WTC11 (cell line): ENCODE results near the gene RNGTT. TPM values are rescaled to one million over a fixed set of nuclear protein-coding genes. Genes with fewer than 3 reads are reported as not detected.

Experiments
- ATAC-seq: fragments of 200-7000 bp; cut with Tn5 transposase; 2 replicates; pipeline ENCODE4 v1.10.0; 2021; ENCODE audit warnings: mild to moderate bottlenecking, moderate library complexity
- CTCF ChIA-PET: fragments of 300-600 bp; sonication (Branson Sonifier 250); formaldehyde crosslinking; loops from one replicate; lab custom pipeline; 2021; ENCODE audit warnings: antibody characterized with exemption; lab: Charles Lee
- POLR2A ChIA-PET: fragments of 350-600 bp; sonication (Branson Sonifier 250); formaldehyde crosslinking; loops from one replicate; lab custom pipeline; 2021; ENCODE audit warnings: antibody characterized with exemption; lab: Charles Lee
- DNase-seq: peaks from one replicate; pipeline ENCODE4 v3.0.0; 2021; ENCODE audit warnings: low spot score
- H3K27ac Mint-ChIP-seq: 2 replicates; pipeline ENCODE4 v1.8.0; 2021; ENCODE audit warnings: mixed read lengths
- H3K27me3 Mint-ChIP-seq: 2 replicates; pipeline ENCODE4 v1.8.0; 2021; ENCODE audit warnings: low read depth, mild to moderate bottlenecking, moderate library complexity, mixed read lengths
- H3K36me3 Mint-ChIP-seq: 2 replicates; pipeline ENCODE4 v1.8.0; 2021; ENCODE audit warnings: mixed read lengths
- H3K4me1 Mint-ChIP-seq: 2 replicates; pipeline ENCODE4 v1.8.0; 2022; ENCODE audit warnings: mixed read lengths
- H3K4me3 Mint-ChIP-seq: 2 replicates; pipeline ENCODE4 v1.8.0; 2021; ENCODE audit warnings: mild to moderate bottlenecking, moderate library complexity, mixed read lengths
- H3K9me3 Mint-ChIP-seq: 2 replicates; pipeline ENCODE4 v1.8.0; 2021; ENCODE audit warnings: mixed read lengths
- ATF1 ChIP-seq: sonication (generic); formaldehyde crosslinking; IDR thresholded peaks from 2 replicates; pipeline ENCODE4 v1.8.1; 2023; ENCODE audit warnings: mild to moderate bottlenecking, moderate library complexity, missing genetic modification reagents
- CREB1 ChIP-seq: sonication (generic); formaldehyde crosslinking; IDR thresholded peaks from 2 replicates; pipeline ENCODE4 v1.8.0; 2023; ENCODE audit warnings: mild to moderate bottlenecking, missing genetic modification reagents
- CREM ChIP-seq: sonication (generic); formaldehyde crosslinking; IDR thresholded peaks from 2 replicates; pipeline ENCODE4 v1.8.1; 2022; ENCODE audit warnings: mild to moderate bottlenecking, missing genetic modification reagents, moderate library complexity
- CTCF ChIP-seq: fragments of 200-600 bp; IDR thresholded peaks from 2 replicates; pipeline ENCODE4 v1.8.0; 2022; ENCODE audit warnings: antibody characterized with exemption
- ERG ChIP-seq: fragments of 250-450 bp; sonication (Bioruptor Pico); IDR thresholded peaks from 2 replicates; pipeline ENCODE4 v1.8.0; 2021; ENCODE audit warnings: mild to moderate bottlenecking
- ETV6 ChIP-seq: sonication (generic); formaldehyde crosslinking; IDR thresholded peaks from 2 replicates; pipeline ENCODE4 v1.8.1; 2022; ENCODE audit warnings: mild to moderate bottlenecking, missing genetic modification reagents
- FOXJ3 ChIP-seq: sonication (generic); formaldehyde crosslinking; IDR thresholded peaks from 2 replicates; pipeline ENCODE4 v1.9.0; 2021; ENCODE audit warnings: missing genetic modification reagents, mild to moderate bottlenecking, borderline replicate concordance
- GABPB1 ChIP-seq: sonication (generic); formaldehyde crosslinking; IDR thresholded peaks from 2 replicates; pipeline ENCODE4 v1.8.1; 2023; ENCODE audit warnings: mild to moderate bottlenecking, missing genetic modification reagents
- HMGXB4 ChIP-seq: sonication (generic); formaldehyde crosslinking; IDR thresholded peaks from 2 replicates; pipeline ENCODE4 v1.8.1; 2023; ENCODE audit warnings: mild to moderate bottlenecking, moderate library complexity, missing genetic modification reagents
- IRF2 ChIP-seq: sonication (generic); formaldehyde crosslinking; IDR thresholded peaks from 2 replicates; pipeline ENCODE4 v1.8.0; 2022; ENCODE audit warnings: low read depth, missing genetic modification reagents, borderline replicate concordance
- KAT7 ChIP-seq: sonication (generic); formaldehyde crosslinking; IDR thresholded peaks from 2 replicates; pipeline ENCODE4 v1.8.1; 2023; ENCODE audit warnings: missing genetic modification reagents, mild to moderate bottlenecking, borderline replicate concordance
- NFATC4 ChIP-seq: fragments of 250-450 bp; sonication (Bioruptor Pico); IDR thresholded peaks from 2 replicates; pipeline ENCODE4 v1.9.0; 2021; ENCODE audit warnings: mild to moderate bottlenecking
- NFYB ChIP-seq: sonication (generic); formaldehyde crosslinking; conservative IDR thresholded peaks from 2 replicates; pipeline ENCODE4 v1.8.0; 2022; ENCODE audit warnings: low read depth, missing genetic modification reagents
- NR3C1 ChIP-seq: sonication (generic); formaldehyde crosslinking; conservative IDR thresholded peaks from 2 replicates; pipeline ENCODE4 v1.8.1; 2023; ENCODE audit warnings: low read depth, mild to moderate bottlenecking, missing genetic modification reagents
- RELA ChIP-seq: sonication (generic); formaldehyde crosslinking; IDR thresholded peaks from 2 replicates; pipeline ENCODE4 v1.8.1; 2022; ENCODE audit warnings: missing genetic modification reagents, mild to moderate bottlenecking, borderline replicate concordance
- SMAD3 ChIP-seq: sonication (generic); formaldehyde crosslinking; IDR thresholded peaks from 2 replicates; pipeline ENCODE4 v1.8.0; 2022; ENCODE audit warnings: missing genetic modification reagents, mild to moderate bottlenecking, borderline replicate concordance
- ZNF219 ChIP-seq: sonication (generic); formaldehyde crosslinking; IDR thresholded peaks from 2 replicates; pipeline ENCODE4 v1.8.0; 2023; ENCODE audit warnings: missing genetic modification reagents, mild to moderate bottlenecking, borderline replicate concordance
- ZNF317 ChIP-seq: sonication (generic); formaldehyde crosslinking; IDR thresholded peaks from 2 replicates; pipeline ENCODE4 v1.8.1; 2023; ENCODE audit warnings: low read depth, mild to moderate bottlenecking, moderate library complexity, missing genetic modification reagents, borderline replicate concordance
- total RNA-seq: library from RNA; stranded (reverse); gene quantifications from 3 replicates; pipeline ENCODE4 v1.2.3, GENCODE V29; 2021
- TF ChIP-seq, protein P1 (sequence below): sonication (generic); formaldehyde crosslinking; IDR thresholded peaks from 2 replicates; pipeline ENCODE4 v1.8.0; 2022; ENCODE audit warnings: mild to moderate bottlenecking, missing genetic modification reagents

RNGTT gene
- total RNA-seq, 1 experiment from 2014 or later, result 20.4 TPM

GRCh38 chr6:88619951-88620350 lies 343.5 kb downstream of the RNGTT start:
- Mint-ChIP-seq H3K27ac (no peak overlapping the region), H3K4me3 (no peak overlapping the region)
- POLR2A ChIA-PET, result no interaction called here
- no peak for DNase-seq
- TF ChIP-seq ETV6 (CRISPR knock-in tag) (no peak), NFATC4 (CRISPR knock-in tag) (no peak), ERG (CRISPR knock-in tag) (no peak), SMAD3 (CRISPR knock-in tag) (no peak), IRF2 (CRISPR knock-in tag) (no peak), HMGXB4 (CRISPR knock-in tag) (no peak), NFYB (CRISPR knock-in tag) (no peak), CTCF (no peak), CREM (CRISPR knock-in tag) (no peak), GABPB1 (CRISPR knock-in tag) (no peak)
- TF ChIP-seq, protein P1, sequence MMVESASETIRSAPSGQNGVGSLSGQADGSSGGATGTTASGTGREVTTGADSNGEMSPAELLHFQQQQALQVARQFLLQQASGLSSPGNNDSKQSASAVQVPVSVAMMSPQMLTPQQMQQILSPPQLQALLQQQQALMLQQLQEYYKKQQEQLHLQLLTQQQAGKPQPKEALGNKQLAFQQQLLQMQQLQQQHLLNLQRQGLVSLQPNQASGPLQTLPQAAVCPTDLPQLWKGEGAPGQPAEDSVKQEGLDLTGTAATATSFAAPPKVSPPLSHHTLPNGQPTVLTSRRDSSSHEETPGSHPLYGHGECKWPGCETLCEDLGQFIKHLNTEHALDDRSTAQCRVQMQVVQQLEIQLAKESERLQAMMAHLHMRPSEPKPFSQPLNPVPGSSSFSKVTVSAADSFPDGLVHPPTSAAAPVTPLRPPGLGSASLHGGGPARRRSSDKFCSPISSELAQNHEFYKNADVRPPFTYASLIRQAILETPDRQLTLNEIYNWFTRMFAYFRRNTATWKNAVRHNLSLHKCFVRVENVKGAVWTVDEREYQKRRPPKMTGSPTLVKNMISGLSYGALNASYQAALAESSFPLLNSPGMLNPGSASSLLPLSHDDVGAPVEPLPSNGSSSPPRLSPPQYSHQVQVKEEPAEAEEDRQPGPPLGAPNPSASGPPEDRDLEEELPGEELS (CRISPR knock-in tag), result no peak
- TF ChIP-seq, all 79 proteins: peak for 0
- Mint-ChIP-seq H3K36me3 (no peaks in the 10 kb centered on the region), H3K27me3 (no peaks in the 10 kb centered on the region), H3K9me3 (peaks cover 5% of the 10 kb centered on the region), H3K4me1 (peaks cover 18% of the 10 kb centered on the region)
- ATAC-seq, result no peak
- CTCF ChIA-PET, result interaction anchor here (0.8 kb wide), 1 partner anchor 10 kb away, joined by 3 read pairs; no protein-coding TSS in a partner anchor

DNA sequence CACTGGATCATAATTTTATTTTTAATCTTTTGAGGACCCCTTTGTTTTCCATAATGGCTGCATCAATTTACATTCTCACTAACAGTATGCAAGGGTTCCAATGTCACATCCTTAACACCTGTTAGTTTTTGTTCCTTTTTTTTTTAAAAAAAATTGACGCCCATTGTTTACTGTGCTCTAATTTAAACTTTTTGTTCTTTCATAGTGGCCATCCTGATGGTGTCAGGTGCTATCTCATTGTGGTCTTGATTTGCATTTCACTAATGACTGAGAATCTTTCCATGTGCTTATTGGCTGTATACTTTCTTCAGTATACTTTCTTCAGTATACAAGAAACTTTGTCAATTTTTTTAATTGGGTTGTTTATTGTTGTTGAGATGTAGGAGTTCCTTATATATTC lies 347.0 kb downstream of the RNGTT start:
- no peak overlapping the region for H3K4me3 Mint-ChIP-seq
- ATAC-seq (no peak), DNase-seq (no peak)
- no peaks in the 10 kb centered on the region for H3K27me3 Mint-ChIP-seq
- no peak overlapping the region for H3K27ac Mint-ChIP-seq
- POLR2A ChIA-PET, result no interaction called here
- H3K4me1 Mint-ChIP-seq, result peaks cover 6% of the 10 kb centered on the region
- H3K9me3 Mint-ChIP-seq, result peaks cover 5% of the 10 kb centered on the region
- H3K36me3 Mint-ChIP-seq, result no peaks in the 10 kb centered on the region
- TF ChIP-seq ZNF317 (CRISPR knock-in tag) (no peak), FOXJ3 (CRISPR knock-in tag) (no peak), ETV6 (CRISPR knock-in tag) (no peak), ATF1 (CRISPR knock-in tag) (no peak), NR3C1 (CRISPR knock-in tag) (no peak), RELA (CRISPR knock-in tag) (no peak), KAT7 (no peak), ZNF219 (CRISPR knock-in tag) (no peak), CREB1 (CRISPR knock-in tag) (no peak)
- TF ChIP-seq, all 79 proteins: peak for 0
- CTCF ChIA-PET, result no interaction called here
